Peyer's patch (tissue), 4 donors: Measurements from ENCODE around the gene SLC39A3. TPM values are rescaled to one million over a fixed set of nuclear protein-coding genes. Genes with fewer than 3 reads are reported as not detected.
A peak's percentile ranks its signal among the peaks of the same experiment; 100 is the strongest.

Experiments used
- DNase-seq, 3 donors: peaks; one replicate each; pipeline ENCODE4 v3.0.0-alpha.2; 2017 to 2019
- H3K27ac ChIP-seq, 4 donors: fragments of 200-600 bp; sonication (generic); one replicate each; pipeline ENCODE4 v1.5.1; 2016 to 2019
- H3K27me3 ChIP-seq, 2 donors: fragments of 200-600 bp; sonication (generic); one replicate each; pipeline ENCODE4 v1.5.1; 2019
- H3K36me3 ChIP-seq, 3 donors: fragments of 200-600 bp; sonication (generic); one replicate each; pipeline ENCODE4 v1.5.1; 2016 to 2019
- H3K4me1 ChIP-seq, 4 donors: fragments of 200-600 bp; sonication (generic); one replicate each; pipeline ENCODE4 v1.5.1; 2016 to 2019
- H3K4me3 ChIP-seq, 4 donors: fragments of 200-600 bp; sonication (generic); 1 replicate in 3 of 4; 2 replicates in 1 of 4; pipeline ENCODE4 v1.5.1; 2016 to 2019; ENCODE audit warnings: mild to moderate bottlenecking in 1 of 4
- H3K9me3 ChIP-seq, 4 donors: fragments of 200-600 bp; sonication (generic); one replicate each; pipeline ENCODE4 v1.5.1; 2016 to 2019; ENCODE audit warnings: mild to moderate bottlenecking in 1 of 4
- CTCF ChIP-seq, 6 experiments: fragments of 450-650 bp in 4 of 6; fragments of 200-600 bp in 2 of 6; sonication (generic) in 1 of 6; IDR thresholded peaks; one replicate each; pipeline ENCODE4 v1.5.1; 2017 to 2019; ENCODE audit warnings: antibody characterized with exemption in 6 of 6, mild to moderate bottlenecking in 3 of 6, moderate library complexity in 1 of 6
- POLR2A ChIP-seq, 2 donors: fragments of 450-650 bp; IDR thresholded peaks; one replicate each; pipeline ENCODE4 v1.5.1; 2017; ENCODE audit warnings: antibody characterized with exemption in 2 of 2, mild to moderate bottlenecking in 2 of 2, moderate library complexity in 2 of 2
- total RNA-seq, 4 donors: library from RNA; depleted of rRNA; stranded (reverse); fragments of >200 nt; gene quantifications; one replicate each; pipeline ENCODE4 v1.1.0, GENCODE V29; 2016

SLC39A3 gene
- total RNA-seq, 4 donors from 2014 or later: 22.1 to 29.7 (median 26.0) TPM

- peaks cover 0 to 63% (median 0%) of the 10 kb centered on the region in 3 donors for H3K36me3 ChIP-seq
- peaks cover 0 to 10% (median 0%) of the 10 kb centered on the region in 4 donors for H3K4me1 ChIP-seq
- no peak overlapping the region for H3K4me3 ChIP-seq
- DNase-seq: peak in 1 of 3 donors; percentile 40
- H3K27ac ChIP-seq: no peak overlapping the region
- H3K27me3 ChIP-seq: no peaks in the 10 kb centered on the region
- H3K9me3 ChIP-seq: no peaks in the 10 kb centered on the region
- TF ChIP-seq POLR2A (IDR thresholded peaks at IDR 0.05) (no peak), CTCF (IDR thresholded peaks at IDR 0.05) (no peak)
Observed at GRCh38 chr19:2766594-2767372, 27.0 kb upstream of the SLC39A3 start.

GRCh38 chr19:2765376-2765775 is 25.6 kb upstream of the SLC39A3 start:
- H3K27me3 ChIP-seq: no peaks in the 10 kb centered on the region
- H3K4me1 ChIP-seq: peaks cover 0 to 3% (median 0%) of the 10 kb centered on the region in 4 donors
- TF ChIP-seq CTCF (IDR thresholded peaks at IDR 0.05) (no peak), POLR2A (IDR thresholded peaks at IDR 0.05) (no peak)
- no peak for DNase-seq
- H3K9me3 ChIP-seq: no peaks in the 10 kb centered on the region
- H3K36me3 ChIP-seq: peaks cover 0 to 76% (median 0%) of the 10 kb centered on the region in 3 donors
- no peak overlapping the region for H3K27ac ChIP-seq
- H3K4me3 ChIP-seq: no peak overlapping the region

GRCh38 chr19:2764945-2765344 is 25.1 kb upstream of the SLC39A3 start:
- peaks cover 0 to 79% (median 0%) of the 10 kb centered on the region in 3 donors for H3K36me3 ChIP-seq
- no peak for DNase-seq
- H3K9me3 ChIP-seq: no peaks in the 10 kb centered on the region
- no peak overlapping the region for H3K27ac ChIP-seq
- H3K4me3 ChIP-seq: no peak overlapping the region
- H3K4me1 ChIP-seq: no peaks in the 10 kb centered on the region
- no peak for TF ChIP-seq CTCF (IDR thresholded peaks at IDR 0.05)
- TF ChIP-seq POLR2A (IDR thresholded peaks at IDR 0.05): no peak
- H3K27me3 ChIP-seq: no peaks in the 10 kb centered on the region

- Histone ChIP-seq H3K4me3 (no peak overlapping the region), H3K27ac (no peak overlapping the region), H3K4me1 (no peaks in the 10 kb centered on the region), H3K36me3 (peaks cover 0 to 90% (median 0%) of the 10 kb centered on the region in 3 donors), H3K27me3 (no peaks in the 10 kb centered on the region), H3K9me3 (no peaks in the 10 kb centered on the region)
- no peak for DNase-seq
- TF ChIP-seq CTCF (IDR thresholded peaks at IDR 0.05): no peak
- no peak for TF ChIP-seq POLR2A (IDR thresholded peaks at IDR 0.05)
Observed at GRCh38 chr19:2763687-2764086, 23.9 kb upstream of the SLC39A3 start.

- Histone ChIP-seq H3K27me3 (no peaks in the 10 kb centered on the region), H3K27ac (no peak overlapping the region), H3K4me3 (no peak overlapping the region), H3K9me3 (no peaks in the 10 kb centered on the region), H3K4me1 (no peaks in the 10 kb centered on the region), H3K36me3 (peaks cover 0 to 93% (median 0%) of the 10 kb centered on the region in 3 donors)
- TF ChIP-seq CTCF (IDR thresholded peaks at IDR 0.05) (no peak), POLR2A (IDR thresholded peaks at IDR 0.05) (no peak)
- DNase-seq: no peak
Observed at GRCh38 chr19:2762783-2763496, 23.1 kb upstream of the SLC39A3 start.
